GM18498 (cell line): ENCODE measurements around the gene ACSL4.
"Not testable (repeated sequence)": the region's sequence is repeated elsewhere in the genome, so short reads cannot be mapped to it uniquely, and the experiment has no call there.

Experiments used
- ATAC-seq: cut with Tn5 transposase; IDR thresholded peaks from one replicate; pipeline ENCODE4 v1.9.1; 2021; ENCODE audit warnings: mild to moderate bottlenecking, moderate library complexity; ENCODE audit not compliant: unreplicated experiment

Gene ACSL4

GRCh38 chrX:109679820-109680219, 53.2 kb downstream of the ACSL4 start:
- no peak for ATAC-seq

GRCh38 chrX:109672239-109672638, 60.8 kb downstream of the ACSL4 start:
- ATAC-seq = no peak

GRCh38 chrX:109671170-109671569, 61.9 kb downstream of the ACSL4 start:
- not testable (repeated sequence) for ATAC-seq

- ATAC-seq = no peak
Observed at GRCh38 chrX:109667986-109668385, 65.1 kb downstream of the ACSL4 start.

- no peak for ATAC-seq
Observed at GRCh38 chrX:109660435-109661143, 72.5 kb downstream of the ACSL4 start.

GRCh38 chrX:109658391-109658790, 74.7 kb downstream of the ACSL4 start:
- no peak for ATAC-seq

- ATAC-seq = not testable (repeated sequence)
Observed at GRCh38 chrX:109657364-109657763, 75.7 kb downstream of the ACSL4 start.

GRCh38 chrX:109656774-109657173, 76.3 kb downstream of the ACSL4 start:
- ATAC-seq = no peak

GRCh38 chrX:109655502-109656201, 77.4 kb downstream of the ACSL4 start:
- no peak for ATAC-seq

GRCh38 chrX:109654516-109655109, 78.4 kb downstream of the ACSL4 start:
- no peak for ATAC-seq

- not testable (repeated sequence) for ATAC-seq
Observed at GRCh38 chrX:109644671-109645070, 88.4 kb downstream of the ACSL4 start.

GRCh38 chrX:109643687-109644086, 89.4 kb downstream of the ACSL4 start:
- peak; percentile 48 for ATAC-seq

GRCh38 chrX:109638158-109638557, 94.9 kb downstream of the ACSL4 start:
- ATAC-seq = no peak

GRCh38 chrX:109637477-109637876, 95.6 kb downstream of the ACSL4 start:
- not testable (repeated sequence) for ATAC-seq

GRCh38 chrX:109635146-109635545, 97.9 kb downstream of the ACSL4 start:
- no peak for ATAC-seq

- no peak for ATAC-seq
Observed at GRCh38 chrX:109632906-109633504, 100.1 kb downstream of the ACSL4 start.

GRCh38 chrX:109629310-109629709, 103.7 kb downstream of the ACSL4 start:
- ATAC-seq = no peak

- no peak for ATAC-seq
Observed at GRCh38 chrX:109626637-109627036, 106.4 kb downstream of the ACSL4 start.

- no peak for ATAC-seq
Observed at GRCh38 chrX:109624641-109625616, 108.1 kb downstream of the ACSL4 start, which contains the start of gene KCNE5. Gene KCNE5, minus strand, starts transcription at chrX:109625172. Its CDS starts 152 bp downstream, at chrX:109625020.

GRCh38 chrX:109623997-109624396, 109.1 kb downstream of the ACSL4 start:
- ATAC-seq = no peak
